ENCODE results near the gene TUSC2. TPM values are rescaled to one million over a fixed set of nuclear protein-coding genes. Genes with fewer than 3 reads are reported as not detected.

The TUSC2 gene
- total RNA-seq, 1 donor from 2014 or later: 41.4 TPM

GRCh38 chr3:50302095-50303012 is 25.7 kb downstream of the TUSC2 start:
- H3K4me2 ChIP-seq (ENCODE audit: low read length): no peak overlapping the region
- H3K4me1 ChIP-seq (ENCODE audit: insufficient read depth, low read length): peaks cover 17% of the 10 kb centered on the region
- no peaks in the 10 kb centered on the region for H4K20me1 ChIP-seq (ENCODE audit: insufficient read depth, low read length)
- DNase-seq (ENCODE audit: low read depth): no peak
- Mint-ChIP-seq H3K4me3 (ENCODE audit: unreplicated experiment) (no peak overlapping the region), H3K27me3 (ENCODE audit: low read depth, unreplicated experiment) (no peaks in the 10 kb centered on the region), H3K36me3 (ENCODE audit: low read depth, unreplicated experiment) (peaks cover 4% of the 10 kb centered on the region), H3K4me1 (ENCODE audit: low read depth, unreplicated experiment) (peaks cover 11% of the 10 kb centered on the region), H3K27ac (ENCODE audit: unreplicated experiment) (peak overlapping the region; percentile 69), H3K9me3 (ENCODE audit: unreplicated experiment) (no peaks in the 10 kb centered on the region)
- TF ChIP-seq CTCF (IDR thresholded peaks at IDR 0.05; ENCODE audit: insufficient read depth, low read depth, low read length): no peak
- TF ChIP-seq EZH2 (IDR thresholded peaks at IDR 0.05; ENCODE audit: insufficient read depth, low read length): no peak
- no peaks in the 10 kb centered on the region for H3K27me3 ChIP-seq (ENCODE audit: insufficient read depth, low read length)
- no peak overlapping the region for H2AFZ ChIP-seq (ENCODE audit: low read depth, low read length)
- peaks cover 5% of the 10 kb centered on the region for H3K79me2 ChIP-seq (ENCODE audit: insufficient read depth, low read length)
- H3K27ac ChIP-seq (ENCODE audit: low read depth, low read length): no peak overlapping the region
- H3K4me3 ChIP-seq (ENCODE audit: insufficient read depth, low read depth, low read length): no peak overlapping the region
- no peaks in the 10 kb centered on the region for H3K36me3 ChIP-seq (ENCODE audit: insufficient read depth, low read length)
- H3K9ac ChIP-seq (ENCODE audit: low read length): no peak overlapping the region
- no peaks in the 10 kb centered on the region for H3K9me3 ChIP-seq (ENCODE audit: insufficient read depth, low read depth, low read length)
- FAIRE-seq: no peak

DNA sequence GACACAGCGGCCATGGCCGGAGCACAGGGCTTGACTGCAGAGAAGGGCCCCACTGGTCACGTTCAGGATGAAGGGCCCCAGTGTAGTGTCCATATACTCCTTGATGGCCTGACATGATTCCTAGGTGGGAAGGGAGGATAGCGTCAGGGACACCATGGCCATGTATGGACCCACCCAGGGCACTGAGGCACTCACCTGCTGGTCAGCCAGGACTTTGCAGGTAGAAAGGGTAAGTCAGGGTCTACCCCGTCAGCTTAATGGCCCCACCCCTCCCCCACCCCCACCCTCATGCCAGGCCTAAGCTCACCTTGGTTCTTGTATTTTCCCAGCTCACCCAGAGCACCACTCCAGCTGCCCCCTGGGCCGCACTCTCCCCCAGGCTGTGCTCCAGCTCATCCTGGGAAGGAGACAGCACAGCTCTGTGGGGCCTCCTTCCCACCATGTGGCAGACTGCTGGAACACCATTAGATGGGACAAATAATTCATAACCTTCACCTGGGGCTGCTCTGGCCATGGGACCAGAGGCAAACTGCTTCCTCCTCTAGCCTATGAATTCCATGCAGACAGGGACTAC is 27.3 kb downstream of the TUSC2 start:
- Mint-ChIP-seq H3K27ac (ENCODE audit: unreplicated experiment) (peak overlapping the region; percentile 38), H3K9me3 (ENCODE audit: unreplicated experiment) (no peaks in the 10 kb centered on the region), H3K36me3 (ENCODE audit: low read depth, unreplicated experiment) (peaks cover 1% of the 10 kb centered on the region), H3K4me1 (ENCODE audit: low read depth, unreplicated experiment) (peaks cover 11% of the 10 kb centered on the region), H3K4me3 (ENCODE audit: unreplicated experiment) (no peak overlapping the region), H3K27me3 (ENCODE audit: low read depth, unreplicated experiment) (no peaks in the 10 kb centered on the region)
- DNase-seq (ENCODE audit: low read depth): no peak
- H3K4me1 ChIP-seq (ENCODE audit: insufficient read depth, low read length): peaks cover 17% of the 10 kb centered on the region
- H3K36me3 ChIP-seq (ENCODE audit: insufficient read depth, low read length): no peaks in the 10 kb centered on the region
- H2AFZ ChIP-seq (ENCODE audit: low read depth, low read length): peak overlapping the region; percentile 27
- H3K9ac ChIP-seq (ENCODE audit: low read length): no peak overlapping the region
- no peak for FAIRE-seq
- TF ChIP-seq EZH2 (IDR thresholded peaks at IDR 0.05; ENCODE audit: insufficient read depth, low read length): no peak
- no peak for TF ChIP-seq CTCF (IDR thresholded peaks at IDR 0.05; ENCODE audit: insufficient read depth, low read depth, low read length)
- H3K4me3 ChIP-seq (ENCODE audit: insufficient read depth, low read depth, low read length): no peak overlapping the region
- no peaks in the 10 kb centered on the region for H3K9me3 ChIP-seq (ENCODE audit: insufficient read depth, low read depth, low read length)
- no peaks in the 10 kb centered on the region for H3K27me3 ChIP-seq (ENCODE audit: insufficient read depth, low read length)
- H4K20me1 ChIP-seq (ENCODE audit: insufficient read depth, low read length): no peaks in the 10 kb centered on the region
- peaks cover 7% of the 10 kb centered on the region for H3K79me2 ChIP-seq (ENCODE audit: insufficient read depth, low read length)
- peak overlapping the region; percentile 91 for H3K4me2 ChIP-seq (ENCODE audit: low read length)
- H3K27ac ChIP-seq (ENCODE audit: low read depth, low read length): no peak overlapping the region
